ENCODE measurements around the gene MARCKS.

MARCKS gene
- total RNA-seq: 14.9 to 43.5 reads per million in 2 donors

GRCh38 chr6:113856625-113857555, at the start of gene MARCKS:
MARCKS (plus strand) TSS chr6:113857345; CDS start chr6:113857746, 401 bp downstream.
- no peak for DNase-seq

- no peak for DNase-seq
These were observed 47.3 kb upstream of the MARCKS start for GRCh38 chr6:113809826-113810225.

GRCh38 chr6:113813142-113813541, 44.0 kb upstream of the MARCKS start:
- no peak for DNase-seq

- no peak for DNase-seq
These were observed 38.6 kb upstream of the MARCKS start for GRCh38 chr6:113818578-113818977.

- DNase-seq: no peak
These were observed 37.8 kb upstream of the MARCKS start for GRCh38 chr6:113819169-113819830.

- no peak for DNase-seq
These were observed 36.4 kb upstream of the MARCKS start for GRCh38 chr6:113820761-113821160.

- DNase-seq: no peak
These were observed 35.7 kb upstream of the MARCKS start for GRCh38 chr6:113821445-113821844.

GRCh38 chr6:113823916-113824315, 33.2 kb upstream of the MARCKS start:
- DNase-seq: no peak

- no peak for DNase-seq
These were observed 32.7 kb upstream of the MARCKS start for GRCh38 chr6:113824411-113824810.

- DNase-seq: no peak
These were observed 32.3 kb upstream of the MARCKS start for GRCh38 chr6:113824866-113825265.

- no peak for DNase-seq
These were observed 31.4 kb upstream of the MARCKS start for GRCh38 chr6:113825781-113826180.

GRCh38 chr6:113828984-113829695, 28.0 kb upstream of the MARCKS start:
- DNase-seq: no peak

- no peak for DNase-seq
These were observed 27.5 kb upstream of the MARCKS start for GRCh38 chr6:113829696-113830045.

- DNase-seq: no peak
These were observed 27.0 kb upstream of the MARCKS start for GRCh38 chr6:113830140-113830539.

- no peak for DNase-seq
These were observed 23.6 kb upstream of the MARCKS start for GRCh38 chr6:113833537-113833936.

GRCh38 chr6:113837170-113837569, 20.0 kb upstream of the MARCKS start:
- DNase-seq: no peak

GRCh38 chr6:113842165-113842564, 15.0 kb upstream of the MARCKS start:
- no peak for DNase-seq

- DNase-seq: no peak
These were observed 13.6 kb upstream of the MARCKS start for GRCh38 chr6:113843500-113844073.

- no peak for DNase-seq
These were observed 10.6 kb upstream of the MARCKS start for GRCh38 chr6:113846577-113846976.

GRCh38 chr6:113847447-113847846, 9.7 kb upstream of the MARCKS start:
- DNase-seq: no peak

- no peak for DNase-seq
These were observed 8.9 kb upstream of the MARCKS start for GRCh38 chr6:113848280-113848679.

GRCh38 chr6:113848811-113849210, 8.3 kb upstream of the MARCKS start:
- no peak for DNase-seq

GRCh38 chr6:113853252-113853651, 3.9 kb upstream of the MARCKS start:
- no peak for DNase-seq

Measured in activated gamma-delta T cell (primary cell).